Prostate gland (tissue), 2 donors: ENCODE data around the gene SNAPC4. TPM values are rescaled to one million over a fixed set of nuclear protein-coding genes. Genes with fewer than 3 reads are reported as not detected.
"Not testable (repeated sequence)": the region's sequence is repeated elsewhere in the genome, so short reads cannot be mapped to it uniquely, and the experiment has no call there.

Source experiments
- DNase-seq: peaks from one replicate; pipeline ENCODE4 v3.0.0-alpha.2; 2019; ENCODE audit warnings: low spot score
- H3K27ac ChIP-seq, 2 donors: fragments of 200-600 bp; sonication (generic); 2 replicates each; pipeline ENCODE4 v1.5.1; 2017 to 2019
- H3K27me3 ChIP-seq: fragments of 200-600 bp; sonication (generic); replicated peaks from 2 replicates; pipeline ENCODE4 v1.5.1; 2019; ENCODE audit not compliant: insufficient read depth
- H3K36me3 ChIP-seq, 2 donors: fragments of 200-600 bp; sonication (generic); 1 replicate in 1 of 2; 2 replicates in 1 of 2; pipeline versions ENCODE4 v1.5.1 to v1.8.1; 2017 to 2019
- H3K4me1 ChIP-seq: fragments of 200-600 bp; sonication (generic); replicated peaks from 2 replicates; pipeline ENCODE4 v1.5.1; 2019
- H3K4me3 ChIP-seq, 2 donors: fragments of 200-600 bp; sonication (generic); 2 replicates each; pipeline ENCODE4 v1.5.1; 2017 to 2019
- H3K9me3 ChIP-seq: fragments of 200-600 bp; sonication (generic); 2 replicates; pipeline ENCODE4 v1.5.1; 2017
- CTCF ChIP-seq, 4 experiments: fragments of 200-600 bp in 2 of 4; fragments of 450-650 bp in 2 of 4; sonication (generic) in 2 of 4; IDR thresholded peaks; 1 replicate in 3 of 4; 2 replicates in 1 of 4; pipeline ENCODE4 v1.5.1; 2016 to 2019; ENCODE audit warnings: antibody characterized with exemption in 4 of 4, mild to moderate bottlenecking in 2 of 4, moderate library complexity in 2 of 4
- POLR2A ChIP-seq: fragments of 450-650 bp; IDR thresholded peaks from one replicate; pipeline ENCODE4 v1.6.1; 2016; ENCODE audit warnings: antibody characterized with exemption, mild to moderate bottlenecking
- POLR2AphosphoS5 ChIP-seq: sonication (generic); formaldehyde crosslinking; IDR thresholded peaks from one replicate; pipeline ENCODE4 v1.6.1; 2017; ENCODE audit warnings: antibody characterized with exemption
- WGBS: methylation state at CpG from one replicate; pipeline ENCODE4 v1.1.5; 2018; 5-methylcytosine and 5-hydroxymethylcytosine counted together
- intact Hi-C: fragments of 100-400 bp; cut with DNase I; formaldehyde crosslinking; loops from one replicate; pipeline ENCODE4 v1.14.2; 2022
- total RNA-seq, 2 donors: library from RNA; depleted of rRNA; stranded (reverse); fragments of >200 nt; gene quantifications; one replicate each; pipeline ENCODE4 v1.1.0, GENCODE V29; 2016

The SNAPC4 gene
- total RNA-seq, 2 donors from 2014 or later = 8.6 to 22.2 TPM

- DNase-seq = peak; percentile 91
- no peaks in the 10 kb centered on the region for H3K27me3 ChIP-seq
- peak within 1 kb of the TSS; percentile 81 to 85 for H3K27ac ChIP-seq
- peak; percentile 81 for TF ChIP-seq POLR2A
- peak; percentile 96 for TF ChIP-seq POLR2AphosphoS5
- peak in 1 of 4 experiments; percentile 21 for TF ChIP-seq CTCF (IDR thresholded peaks at IDR 0.05)
- H3K4me3 ChIP-seq = peak within 1 kb of the TSS; percentile 96 to 98
- peaks cover 0 to 5% of the 10 kb centered on the region in 2 donors for H3K36me3 ChIP-seq
- H3K4me1 ChIP-seq = peaks cover 6% of the 10 kb centered on the region
- intact Hi-C loops = no loop called here
- no peaks in the 10 kb centered on the region for H3K9me3 ChIP-seq
- under 1% methylated on average over 80 of the region's 83 CpGs for WGBS
Observed at GRCh38 chr9:136410500-136411287, 10.7 kb upstream of the SNAPC4 start, which contains the start of the genes ENTR1 and PMPCA. TSS of gene ENTR1 (minus strand) at chr9:136410614. CDS start at chr9:136410397, 217 bp downstream. TSS of gene PMPCA (plus strand) at chr9:136410658. CDS start at chr9:136410669, 11 bp downstream.

GRCh38 chr9:136409557-136410455 lies 9.8 kb upstream of the SNAPC4 start:
- H3K9me3 ChIP-seq = no peaks in the 10 kb centered on the region
- peak overlapping the region in 1 of 2 donors; percentile 43 for H3K27ac ChIP-seq
- TF ChIP-seq POLR2A (no peak), POLR2AphosphoS5 (no peak), CTCF (IDR thresholded peaks at IDR 0.05) (no peak)
- no peak for DNase-seq
- no peaks in the 10 kb centered on the region for H3K27me3 ChIP-seq
- peak overlapping the region; percentile 96 to 98 for H3K4me3 ChIP-seq
- 10% methylated on average over 64 of the region's 71 CpGs for WGBS
- peaks cover 0 to 5% of the 10 kb centered on the region in 2 donors for H3K36me3 ChIP-seq
- H3K4me1 ChIP-seq = peaks cover 6% of the 10 kb centered on the region
- intact Hi-C loops = no loop called here

- no peak for DNase-seq
- intact Hi-C loops = no loop called here
- WGBS = 91% methylated on average over 7 of the region's 7 CpGs
Observed at GRCh38 chr9:136407911-136408310, 7.9 kb upstream of the SNAPC4 start.

GRCh38 chr9:136407061-136407460 lies 7.1 kb upstream of the SNAPC4 start:
- WGBS = 89% methylated on average over 28 of the region's 28 CpGs
- H3K4me3 ChIP-seq, H3K4me1 ChIP-seq, H3K9me3 ChIP-seq, DNase-seq, H3K27me3 ChIP-seq, H3K27ac ChIP-seq, intact Hi-C loops, H3K36me3 ChIP-seq: not testable (repeated sequence)

More at GRCh38 chr9:136407911-136408310, 7.9 kb upstream of the SNAPC4 start:
- Histone ChIP-seq H3K36me3 (no peaks in the 10 kb centered on the region), H3K9me3 (no peaks in the 10 kb centered on the region), H3K4me3 (no peak overlapping the region), H3K27ac (no peak overlapping the region), H3K4me1 (peaks cover 6% of the 10 kb centered on the region), H3K27me3 (no peaks in the 10 kb centered on the region)
- TF ChIP-seq POLR2AphosphoS5 (no peak), POLR2A (no peak)

GRCh38 chr9:136405904-136406303 lies 5.9 kb upstream of the SNAPC4 start:
- H3K4me1 ChIP-seq, H3K36me3 ChIP-seq, H3K9me3 ChIP-seq, H3K27me3 ChIP-seq, H3K4me3 ChIP-seq, H3K27ac ChIP-seq, intact Hi-C loops, DNase-seq: not testable (repeated sequence)
- WGBS = 95% methylated on average over 10 of the region's 10 CpGs

GRCh38 chr9:136405481-136405880 lies 5.5 kb upstream of the SNAPC4 start:
- no peak overlapping the region for H3K4me3 ChIP-seq
- H3K27me3 ChIP-seq = no peaks in the 10 kb centered on the region
- intact Hi-C loops = no loop called here
- 81% methylated on average over 7 of the region's 7 CpGs for WGBS
- TF ChIP-seq POLR2A (no peak), CTCF (IDR thresholded peaks at IDR 0.05) (no peak), POLR2AphosphoS5 (no peak)
- DNase-seq = no peak
- no peak overlapping the region for H3K27ac ChIP-seq
- no peaks in the 10 kb centered on the region for H3K4me1 ChIP-seq
- H3K36me3 ChIP-seq = no peaks in the 10 kb centered on the region
- H3K9me3 ChIP-seq = no peaks in the 10 kb centered on the region
